ENCODE measurements around the gene ARID1B.

ARID1B gene

DNA sequence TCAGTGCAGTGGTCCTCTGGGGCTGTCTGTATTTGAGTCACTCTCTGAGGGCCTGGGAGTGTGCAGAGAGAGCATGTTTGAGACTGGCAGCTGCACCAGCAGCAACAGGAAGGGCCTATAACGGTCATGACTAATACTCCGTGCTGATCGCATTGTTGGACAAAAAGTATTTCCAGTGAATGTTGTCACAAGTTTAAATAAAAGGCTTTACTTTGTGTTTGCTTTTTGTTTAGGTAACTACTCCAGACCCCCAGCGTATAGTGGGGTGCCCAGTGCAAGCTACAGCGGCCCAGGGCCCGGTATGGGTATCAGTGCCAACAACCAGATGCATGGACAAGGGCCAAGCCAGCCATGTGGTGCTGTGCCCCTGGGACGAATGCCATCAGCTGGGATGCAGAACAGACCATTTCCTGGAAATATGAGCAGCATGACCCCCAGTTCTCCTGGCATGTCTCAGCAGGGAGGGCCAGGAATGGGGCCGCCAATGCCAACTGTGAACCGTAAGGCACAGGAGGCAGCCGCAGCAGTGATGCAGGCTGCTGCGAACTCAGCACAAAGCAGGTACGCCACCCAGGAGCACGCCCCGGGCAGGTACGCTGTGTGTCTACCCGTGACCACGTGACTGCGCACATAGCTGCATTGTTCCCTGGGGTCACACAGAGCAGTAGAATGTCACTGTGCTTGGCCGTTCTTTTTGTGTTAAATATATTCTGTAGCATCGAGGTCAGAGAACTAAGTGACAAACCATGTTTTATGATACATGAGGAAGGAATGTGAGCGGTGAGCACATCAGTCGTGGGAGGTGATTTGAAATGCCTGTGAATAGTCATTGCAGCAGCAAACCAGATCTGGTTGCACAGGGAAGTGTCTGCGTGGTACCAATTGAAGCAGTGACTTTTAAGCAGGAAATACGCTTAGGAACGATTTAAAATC lies 371.5 kb downstream of the ARID1B start:
- peaks cover 7% of the 10 kb centered on the region; the same call in 1 of the 2 replicates for H3K4me1 ChIP-seq (ENCODE audit: insufficient read depth, low read length)

DNA sequence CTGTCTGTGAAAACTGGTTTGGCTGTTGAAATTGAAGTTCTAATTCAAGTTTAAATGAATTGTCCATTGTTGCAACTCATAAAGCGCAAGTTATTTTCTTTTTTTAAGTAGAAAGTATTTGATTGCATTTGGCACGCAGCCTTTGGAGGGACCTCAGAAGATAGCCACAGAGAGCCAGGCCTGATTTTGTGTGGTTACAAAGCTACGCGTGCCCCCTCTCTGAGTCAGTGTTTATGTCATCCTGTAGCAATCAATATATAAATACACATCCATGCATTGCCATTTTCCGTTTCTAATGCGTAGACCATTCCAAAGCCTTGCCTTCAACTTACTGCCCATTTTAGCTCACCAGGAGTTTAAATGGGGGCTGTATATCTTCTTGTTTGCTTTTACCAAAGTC lies 372.9 kb downstream of the ARID1B start:
- Histone ChIP-seq H3K9me3 (ENCODE audit: control insufficient read depth, insufficient read depth, low read length) (no peaks in the 10 kb centered on the region), H3K4me1 (ENCODE audit: insufficient read depth, low read length) (peaks cover 7% of the 10 kb centered on the region; the same call in 1 of the 2 replicates), H3K36me3 (ENCODE audit: insufficient read depth, low read length) (no peaks in the 10 kb centered on the region), H3K9ac (ENCODE audit: low read depth, low read length) (no peak overlapping the region)

More for the DNA sequence above, 371.5 kb downstream of the ARID1B start:
- H3K9me3 ChIP-seq (ENCODE audit: control insufficient read depth, insufficient read depth, low read length), result no peaks in the 10 kb centered on the region
- no peak overlapping the region for H3K9ac ChIP-seq (ENCODE audit: low read depth, low read length)
- H3K36me3 ChIP-seq (ENCODE audit: insufficient read depth, low read length), result no peaks in the 10 kb centered on the region

DNA sequence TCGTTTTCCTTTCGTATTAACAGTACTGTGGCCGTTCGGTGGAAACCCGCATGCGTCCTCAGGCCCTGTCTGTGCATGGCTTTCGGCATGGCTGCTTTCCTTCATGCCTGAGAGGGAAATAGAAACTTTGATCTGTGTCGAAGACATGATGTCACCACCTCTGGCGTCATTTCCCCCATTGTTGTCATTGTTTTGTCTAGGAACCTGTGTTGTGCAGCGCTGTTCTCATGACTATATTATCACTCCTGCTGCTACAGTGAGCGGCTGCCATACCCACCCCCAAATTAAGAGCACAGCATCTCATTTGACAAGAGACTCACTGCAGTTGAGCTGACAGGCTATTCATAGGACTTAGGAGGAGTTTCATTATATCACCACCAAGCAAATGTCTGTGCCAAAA lies 373.9 kb downstream of the ARID1B start:
- no peak overlapping the region for H3K9ac ChIP-seq (ENCODE audit: low read depth, low read length)
- no peaks in the 10 kb centered on the region for H3K36me3 ChIP-seq (ENCODE audit: insufficient read depth, low read length)
- H3K9me3 ChIP-seq (ENCODE audit: control insufficient read depth, insufficient read depth, low read length), result no peaks in the 10 kb centered on the region
- peaks cover 14% of the 10 kb centered on the region for H3K4me1 ChIP-seq (ENCODE audit: insufficient read depth, low read length)

DNA sequence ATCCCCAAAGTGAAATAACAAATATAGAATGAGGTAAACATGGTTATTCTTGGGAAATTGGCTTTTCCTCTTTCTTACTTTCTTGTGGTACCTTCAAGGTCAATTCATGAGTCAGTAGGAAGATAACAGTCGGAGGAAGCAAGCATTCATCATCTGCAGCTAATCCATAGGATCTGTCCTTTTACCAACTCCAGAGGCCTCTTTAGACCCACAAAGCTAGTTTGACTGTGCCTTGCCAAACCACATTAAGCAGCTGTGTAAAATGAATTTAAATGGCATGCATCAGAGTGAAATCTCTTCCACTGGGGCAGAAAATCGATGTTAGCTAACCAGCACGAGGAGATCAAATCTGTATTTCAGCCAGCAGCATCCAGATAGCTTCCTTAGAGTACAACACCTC lies 374.8 kb downstream of the ARID1B start:
- Histone ChIP-seq H3K36me3 (ENCODE audit: insufficient read depth, low read length) (no peaks in the 10 kb centered on the region), H3K9ac (ENCODE audit: low read depth, low read length) (no peak overlapping the region), H3K4me1 (ENCODE audit: insufficient read depth, low read length) (peaks cover 15% of the 10 kb centered on the region), H3K9me3 (ENCODE audit: control insufficient read depth, insufficient read depth, low read length) (no peaks in the 10 kb centered on the region)

DNA sequence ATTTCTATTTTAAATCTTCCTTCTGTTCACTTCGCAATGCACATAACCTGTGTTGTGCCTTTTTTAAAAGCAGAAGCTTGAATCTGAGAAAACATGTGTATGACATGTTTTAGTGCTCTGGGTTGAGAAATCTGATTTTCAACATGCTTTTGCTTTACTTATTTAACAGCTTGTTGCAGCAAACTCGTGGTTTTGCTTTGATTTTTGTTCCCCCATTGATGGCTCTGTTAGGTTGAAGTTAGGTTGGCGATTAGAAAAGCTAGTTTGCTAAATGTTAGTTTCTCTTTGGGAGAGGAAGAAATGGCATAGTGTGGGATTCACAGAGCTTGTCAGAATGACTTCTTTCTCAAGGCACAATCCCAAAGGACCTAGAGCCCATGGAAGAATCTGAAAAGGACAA lies 375.4 kb downstream of the ARID1B start:
- Histone ChIP-seq H3K9ac (ENCODE audit: low read depth, low read length) (no peak overlapping the region), H3K4me1 (ENCODE audit: insufficient read depth, low read length) (peaks cover 15% of the 10 kb centered on the region), H3K9me3 (ENCODE audit: control insufficient read depth, insufficient read depth, low read length) (no peaks in the 10 kb centered on the region), H3K36me3 (ENCODE audit: insufficient read depth, low read length) (no peaks in the 10 kb centered on the region)

DNA sequence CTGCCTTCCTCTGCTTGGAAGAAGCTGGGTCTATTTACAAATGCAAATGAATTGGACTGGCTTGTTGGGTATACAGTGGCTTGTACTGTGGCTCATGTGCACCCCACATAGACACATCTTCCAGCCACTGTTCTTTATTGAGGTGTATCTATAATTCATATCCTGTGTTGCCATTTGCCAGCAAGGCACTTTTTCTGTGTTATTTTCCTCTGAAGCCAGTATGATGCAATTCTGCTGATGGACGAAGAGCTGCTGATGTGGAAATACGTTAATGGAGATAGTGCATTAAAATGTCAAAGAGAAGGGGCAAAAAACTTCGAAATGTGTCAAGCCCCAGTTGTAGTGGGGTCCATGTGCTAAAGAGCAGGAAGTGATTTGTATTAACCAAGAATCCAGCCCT lies 378.6 kb downstream of the ARID1B start:
- H3K9ac ChIP-seq (ENCODE audit: low read depth, low read length), result no peak overlapping the region
- no peaks in the 10 kb centered on the region for H3K9me3 ChIP-seq (ENCODE audit: control insufficient read depth, insufficient read depth, low read length)
- H3K4me1 ChIP-seq (ENCODE audit: insufficient read depth, low read length), result peaks cover 8% of the 10 kb centered on the region
- no peaks in the 10 kb centered on the region for H3K36me3 ChIP-seq (ENCODE audit: insufficient read depth, low read length)

DNA sequence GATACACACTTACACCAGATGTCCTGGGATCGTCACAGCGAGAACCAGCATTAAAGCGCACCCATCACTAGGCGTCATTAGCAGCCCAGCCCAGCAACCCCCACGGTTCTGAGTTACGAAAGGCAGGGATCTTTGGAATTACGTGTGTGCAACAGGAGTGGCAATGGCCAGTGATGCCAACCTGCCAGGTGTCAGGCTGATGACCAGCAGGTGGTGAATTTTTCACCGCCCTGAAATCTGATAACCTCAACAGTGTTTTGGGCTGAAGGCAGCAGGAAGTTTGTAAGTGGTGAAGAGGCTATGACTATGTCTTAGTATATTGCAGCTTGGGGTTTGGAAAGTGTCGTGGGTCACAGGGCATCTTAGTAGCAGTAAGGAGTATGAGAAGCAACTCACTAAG lies 380.1 kb downstream of the ARID1B start:
- peaks cover 8% of the 10 kb centered on the region for H3K4me1 ChIP-seq (ENCODE audit: insufficient read depth, low read length)
- H3K36me3 ChIP-seq (ENCODE audit: insufficient read depth, low read length), result no peaks in the 10 kb centered on the region
- no peak overlapping the region for H3K9ac ChIP-seq (ENCODE audit: low read depth, low read length)
- no peaks in the 10 kb centered on the region for H3K9me3 ChIP-seq (ENCODE audit: control insufficient read depth, insufficient read depth, low read length)

DNA sequence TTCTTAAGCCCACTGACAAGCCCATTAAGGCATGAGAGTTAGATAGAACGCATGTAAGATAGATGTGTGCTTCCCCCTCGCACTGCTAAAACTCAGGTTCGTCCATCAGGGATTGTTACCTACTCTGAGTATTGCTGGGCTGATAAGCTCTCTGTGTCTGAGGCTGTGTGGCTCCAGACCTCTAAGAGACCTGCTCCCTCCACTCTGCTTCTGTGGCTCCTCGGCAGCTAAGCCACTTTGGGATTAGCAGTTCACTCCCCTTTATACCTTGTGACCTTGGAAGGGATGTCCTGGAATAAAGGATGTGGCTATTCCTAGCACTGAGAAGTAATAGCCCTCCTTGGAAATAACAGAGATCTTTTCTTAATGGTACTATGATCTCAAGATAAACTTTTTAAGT lies 381.3 kb downstream of the ARID1B start:
- Histone ChIP-seq H3K36me3 (ENCODE audit: insufficient read depth, low read length) (no peaks in the 10 kb centered on the region), H3K9me3 (ENCODE audit: control insufficient read depth, insufficient read depth, low read length) (no peaks in the 10 kb centered on the region), H3K4me1 (ENCODE audit: insufficient read depth, low read length) (peaks cover 12% of the 10 kb centered on the region), H3K9ac (ENCODE audit: low read depth, low read length) (no peak overlapping the region)

DNA sequence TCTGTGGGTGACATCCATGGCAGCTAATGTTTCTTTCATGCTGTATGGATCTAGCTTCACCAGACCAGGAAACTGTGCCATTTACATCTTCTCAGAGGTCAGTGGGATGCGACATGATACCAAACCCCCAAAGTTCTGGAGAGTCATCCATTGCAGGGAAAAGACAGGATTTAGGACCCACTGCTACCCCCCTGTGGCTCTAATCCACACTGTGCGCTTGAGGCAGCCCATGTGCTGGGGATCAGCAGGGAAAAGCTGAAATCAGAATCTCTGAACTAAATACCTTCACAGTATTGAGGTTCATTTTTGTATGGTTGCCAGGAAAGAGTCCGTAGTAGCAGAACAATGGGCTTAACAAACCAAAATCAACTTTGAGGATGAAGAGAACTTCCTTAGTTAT lies 381.7 kb downstream of the ARID1B start:
- Histone ChIP-seq H3K4me1 (ENCODE audit: insufficient read depth, low read length) (peaks cover 12% of the 10 kb centered on the region), H3K9ac (ENCODE audit: low read depth, low read length) (no peak overlapping the region), H3K36me3 (ENCODE audit: insufficient read depth, low read length) (no peaks in the 10 kb centered on the region), H3K9me3 (ENCODE audit: control insufficient read depth, insufficient read depth, low read length) (no peaks in the 10 kb centered on the region)

DNA sequence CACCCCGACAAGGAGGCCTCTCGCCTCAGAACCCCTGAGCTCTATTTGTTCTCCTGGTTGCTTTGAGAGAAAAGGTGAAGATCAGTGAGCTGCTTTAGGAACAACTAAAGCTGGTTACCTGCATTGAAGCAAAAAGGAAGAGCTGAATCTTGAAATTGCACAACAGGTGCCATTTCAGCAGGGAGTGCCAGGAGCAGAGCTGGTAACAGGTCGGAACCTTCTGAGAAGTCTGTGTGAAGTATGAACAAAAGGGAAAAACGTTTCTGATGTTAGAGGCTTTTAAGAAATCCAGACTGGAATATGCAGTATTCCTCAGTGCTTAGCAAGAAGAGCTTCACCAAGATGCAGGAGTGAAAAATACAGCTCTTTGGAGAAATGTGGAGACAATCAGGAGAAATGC lies 382.2 kb downstream of the ARID1B start:
- Histone ChIP-seq H3K36me3 (ENCODE audit: insufficient read depth, low read length) (no peaks in the 10 kb centered on the region), H3K9me3 (ENCODE audit: control insufficient read depth, insufficient read depth, low read length) (no peaks in the 10 kb centered on the region), H3K4me1 (ENCODE audit: insufficient read depth, low read length) (peaks cover 12% of the 10 kb centered on the region), H3K9ac (ENCODE audit: low read depth, low read length) (no peak overlapping the region)

DNA sequence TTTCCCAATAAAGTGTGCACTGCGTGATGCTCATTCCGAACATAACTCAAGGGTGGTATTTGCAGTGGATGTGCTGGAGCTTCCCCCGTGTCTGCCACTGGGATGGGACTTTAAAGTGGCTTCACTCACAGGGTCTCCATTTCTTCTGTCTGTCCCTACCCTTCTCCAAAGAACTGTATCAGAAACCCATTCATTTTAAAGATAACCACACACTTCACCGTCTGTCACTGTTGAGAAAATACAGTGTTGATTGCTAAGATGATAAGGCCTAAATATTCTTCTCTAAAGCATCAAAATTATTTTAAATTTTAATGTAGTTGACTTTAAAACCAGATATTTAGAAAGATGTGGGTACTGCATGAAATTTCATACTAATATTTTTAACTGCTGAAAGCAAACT lies 384.7 kb downstream of the ARID1B start:
- H3K36me3 ChIP-seq (ENCODE audit: insufficient read depth, low read length), result 0 out of 2 replicates have a peak, but pooled peaks cover 2% of the 10 kb centered on the region
- H3K9me3 ChIP-seq (ENCODE audit: control insufficient read depth, insufficient read depth, low read length), result no peaks in the 10 kb centered on the region
- H3K4me1 ChIP-seq (ENCODE audit: insufficient read depth, low read length), result peaks cover 4% of the 10 kb centered on the region; the same call in 1 of the 2 replicates
- no peak overlapping the region for H3K9ac ChIP-seq (ENCODE audit: low read depth, low read length)

DNA sequence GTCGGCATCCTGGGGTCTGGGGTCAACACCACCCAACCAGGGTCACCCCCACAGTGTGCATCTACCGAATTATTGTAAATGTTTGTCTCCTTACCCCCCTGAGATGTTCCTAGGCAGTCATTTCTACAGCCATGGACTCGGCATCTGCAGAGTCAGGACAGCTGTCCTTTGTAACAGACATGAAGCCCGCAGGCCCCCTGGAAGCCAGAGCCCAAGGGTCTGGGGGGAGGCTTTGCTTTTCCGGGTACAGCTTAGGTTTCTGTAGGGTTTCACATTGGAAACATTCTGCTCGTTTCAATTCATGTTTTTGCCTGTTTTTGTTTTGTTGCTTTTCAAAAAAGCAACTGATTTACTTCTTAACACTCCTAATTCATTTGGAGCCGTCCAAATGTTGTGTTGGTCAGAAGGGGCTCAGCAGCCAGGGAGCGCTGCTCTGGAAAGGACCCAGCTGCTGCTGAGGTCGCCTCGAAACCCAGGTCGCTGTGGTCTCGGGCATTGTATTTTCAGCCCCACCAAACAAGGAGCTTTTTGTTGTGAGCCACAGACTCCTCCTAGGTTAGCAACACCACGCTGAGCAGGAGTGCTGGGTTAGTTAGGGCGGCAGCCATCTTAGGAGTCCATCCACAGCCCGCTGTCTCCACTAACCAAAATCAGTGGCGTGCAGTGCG lies 385.7 kb downstream of the ARID1B start:
- H3K9me3 ChIP-seq (ENCODE audit: control insufficient read depth, insufficient read depth, low read length), result no peaks in the 10 kb centered on the region
- no peak overlapping the region for H3K9ac ChIP-seq (ENCODE audit: low read depth, low read length)
- peaks cover 2% of the 10 kb centered on the region; the same call in 1 of the 2 replicates for H3K36me3 ChIP-seq (ENCODE audit: insufficient read depth, low read length)
- peaks cover 4% of the 10 kb centered on the region; the same call in 1 of the 2 replicates for H3K4me1 ChIP-seq (ENCODE audit: insufficient read depth, low read length)

DNA sequence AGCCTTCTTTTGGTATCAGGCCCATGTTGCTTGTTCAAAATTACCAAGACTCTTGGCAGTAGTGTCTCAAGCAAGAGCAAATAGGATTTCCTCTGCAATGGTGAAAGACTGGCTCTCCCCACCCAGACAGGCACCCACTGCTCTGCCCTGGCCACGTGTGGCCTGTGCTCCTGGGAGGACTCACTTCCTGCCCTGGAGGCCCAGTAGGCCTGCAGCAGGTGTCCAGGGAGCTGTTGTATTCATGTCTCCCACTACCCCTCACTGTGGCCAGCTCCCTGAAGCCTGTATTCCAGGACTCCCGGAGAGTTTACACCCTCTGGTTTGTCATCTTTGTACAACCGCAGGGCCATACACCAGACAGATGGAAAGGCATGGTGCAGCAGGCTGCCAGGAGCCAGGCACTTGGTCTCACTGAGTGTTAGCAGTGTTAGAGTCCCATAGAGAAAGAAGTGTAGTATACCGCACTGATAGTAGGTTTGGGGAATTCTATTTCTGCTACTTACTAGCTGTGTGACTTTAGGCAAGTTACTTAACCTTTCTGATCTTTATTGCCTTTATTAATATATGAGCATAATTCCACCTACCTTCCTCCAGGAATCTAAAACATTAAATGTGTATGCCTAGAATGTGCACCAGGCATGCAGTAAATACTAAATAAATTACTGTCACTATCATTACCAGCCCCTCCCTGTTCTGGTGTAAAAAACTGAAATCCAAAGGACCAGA lies 386.4 kb downstream of the ARID1B start:
- H3K4me1 ChIP-seq (ENCODE audit: insufficient read depth, low read length), result peaks cover 4% of the 10 kb centered on the region; the same call in 1 of the 2 replicates
- peaks cover 2% of the 10 kb centered on the region; the same call in 1 of the 2 replicates for H3K36me3 ChIP-seq (ENCODE audit: insufficient read depth, low read length)
- no peak overlapping the region for H3K9ac ChIP-seq (ENCODE audit: low read depth, low read length)
- H3K9me3 ChIP-seq (ENCODE audit: control insufficient read depth, insufficient read depth, low read length), result no peaks in the 10 kb centered on the region

DNA sequence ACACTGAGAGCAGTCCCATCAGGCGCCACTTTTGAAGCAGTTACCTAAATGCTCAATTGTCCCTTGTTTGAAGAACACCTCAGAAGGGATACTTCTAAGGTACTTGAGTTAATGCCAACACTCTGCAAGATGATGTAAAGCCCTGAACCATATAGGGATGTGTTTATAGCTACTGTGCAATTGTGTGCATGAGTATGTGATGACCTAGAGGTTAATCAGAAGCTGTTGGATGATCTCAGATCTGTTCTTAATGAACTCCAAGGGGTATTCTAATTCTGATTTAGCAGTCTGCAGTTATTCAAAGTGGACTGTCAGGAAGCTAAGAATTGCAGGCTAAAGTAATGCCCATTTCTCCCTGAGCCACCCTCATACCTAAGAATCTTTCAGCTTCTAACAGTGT lies 387.8 kb downstream of the ARID1B start:
- H3K9me3 ChIP-seq (ENCODE audit: control insufficient read depth, insufficient read depth, low read length), result no peaks in the 10 kb centered on the region
- H3K36me3 ChIP-seq (ENCODE audit: insufficient read depth, low read length), result peaks cover 2% of the 10 kb centered on the region; the same call in 1 of the 2 replicates
- no peak overlapping the region for H3K9ac ChIP-seq (ENCODE audit: low read depth, low read length)
- H3K4me1 ChIP-seq (ENCODE audit: insufficient read depth, low read length), result peaks cover 4% of the 10 kb centered on the region; the same call in 1 of the 2 replicates
